ENCODE measurements around the gene HCAR1. TPM values are rescaled to one million over a fixed set of nuclear protein-coding genes. Genes with fewer than 3 reads are reported as not detected.
"Not testable (repeated sequence)": the region's sequence is repeated elsewhere in the genome, so short reads cannot be mapped to it uniquely, and the experiment has no call there.

The HCAR1 gene
- not detected for polyA plus RNA-seq

GRCh38 chr12:122730215-122731014 is at the start of gene HCAR1:
Gene HCAR1 (minus strand): TSS chr12:122730844. CDS start chr12:122730339, 505 bp downstream.
- Mint-ChIP-seq H3K27me3 (peaks cover 21% of the 10 kb centered on the region), H3K27ac (peak within 1 kb of the TSS in 1 of 3 donors; percentile 63), H3K4me3 (no peak within 1 kb of the TSS), H3K4me1 (peaks cover 24 to 34% (median 25%) of the 10 kb centered on the region in 3 donors), H3K36me3 (no peaks in the 10 kb centered on the region), H3K9me3 (peaks cover 0 to 1% (median 0%) of the 10 kb centered on the region in 3 donors)

GRCh38 chr12:122757568-122757967 is 26.9 kb upstream of the HCAR1 start:
- no peaks in the 10 kb centered on the region for H3K9me3 Mint-ChIP-seq
- peak overlapping the region in 2 of 3 donors; percentile 13 to 16 for H3K27ac Mint-ChIP-seq
- H3K27me3 Mint-ChIP-seq, result no peaks in the 10 kb centered on the region
- peaks cover 13 to 34% (median 32%) of the 10 kb centered on the region in 3 donors for H3K4me1 Mint-ChIP-seq
- peaks cover 5% of the 10 kb centered on the region for H3K36me3 Mint-ChIP-seq
- peak overlapping the region in 1 of 4 donors; percentile 55 for H3K4me3 Mint-ChIP-seq

DNA sequence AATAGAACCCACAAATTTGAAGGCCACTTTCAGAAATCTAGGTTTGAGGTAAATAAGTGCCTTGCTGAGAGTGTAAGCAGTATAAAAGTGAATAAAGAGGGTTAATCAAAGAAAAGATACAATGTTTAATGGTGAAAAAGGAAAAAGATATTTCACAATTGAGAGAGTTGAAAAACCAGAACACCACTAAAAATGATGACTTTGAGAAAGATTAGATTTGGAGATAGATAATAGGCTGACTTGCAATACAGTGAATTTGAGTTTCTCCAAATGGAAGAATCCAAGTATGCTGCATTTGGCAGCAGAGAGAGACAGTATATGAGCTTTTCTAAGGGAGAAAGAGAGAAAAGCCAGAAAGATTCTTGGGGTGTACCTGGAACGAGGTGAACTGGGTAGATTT is 24.1 kb upstream of the HCAR1 start:
- Mint-ChIP-seq H3K4me1 (peaks cover 28 to 49% (median 45%) of the 10 kb centered on the region in 3 donors), H3K27ac (no peak overlapping the region), H3K9me3 (no peaks in the 10 kb centered on the region), H3K4me3 (peak overlapping the region in 1 of 4 donors; percentile 41), H3K27me3 (peaks cover 2% of the 10 kb centered on the region), H3K36me3 (peaks cover 5% of the 10 kb centered on the region)

DNA sequence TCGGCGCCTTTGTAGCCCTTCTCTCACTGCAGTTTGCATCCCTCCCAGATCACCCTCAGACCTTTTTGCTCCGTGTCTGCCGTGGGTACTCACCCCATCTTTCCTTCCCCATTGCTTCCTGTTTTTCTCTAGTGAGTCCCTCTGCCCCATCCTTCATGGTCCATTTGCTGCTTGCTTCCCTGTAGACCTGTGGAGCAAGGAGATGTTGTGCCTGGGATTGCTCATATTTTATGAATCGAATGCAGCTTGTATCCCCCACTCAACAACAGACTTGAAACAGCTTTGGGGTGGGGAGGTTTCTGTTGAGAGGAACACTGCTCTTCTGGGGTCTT is 22.6 kb upstream of the HCAR1 start:
- Mint-ChIP-seq H3K4me1 (peaks cover 28 to 49% (median 45%) of the 10 kb centered on the region in 3 donors), H3K36me3 (peaks cover 5% of the 10 kb centered on the region), H3K27me3 (peaks cover 2% of the 10 kb centered on the region)

GRCh38 chr12:122752464-122753318 is 22.0 kb upstream of the HCAR1 start, which contains the start of gene DENR:
Gene DENR (plus strand): TSS chr12:122752824. CDS start chr12:122753702, 878 bp downstream.
- peak within 1 kb of the TSS; percentile 95 to 99 (median 96) for H3K4me3 Mint-ChIP-seq

More for the DNA sequence above, 22.6 kb upstream of the HCAR1 start:
- Mint-ChIP-seq H3K9me3 (no peaks in the 10 kb centered on the region), H3K4me3 (peak overlapping the region; percentile 95 to 99 (median 96)), H3K27ac (peak overlapping the region; percentile 82 to 98 (median 95))

DNA sequence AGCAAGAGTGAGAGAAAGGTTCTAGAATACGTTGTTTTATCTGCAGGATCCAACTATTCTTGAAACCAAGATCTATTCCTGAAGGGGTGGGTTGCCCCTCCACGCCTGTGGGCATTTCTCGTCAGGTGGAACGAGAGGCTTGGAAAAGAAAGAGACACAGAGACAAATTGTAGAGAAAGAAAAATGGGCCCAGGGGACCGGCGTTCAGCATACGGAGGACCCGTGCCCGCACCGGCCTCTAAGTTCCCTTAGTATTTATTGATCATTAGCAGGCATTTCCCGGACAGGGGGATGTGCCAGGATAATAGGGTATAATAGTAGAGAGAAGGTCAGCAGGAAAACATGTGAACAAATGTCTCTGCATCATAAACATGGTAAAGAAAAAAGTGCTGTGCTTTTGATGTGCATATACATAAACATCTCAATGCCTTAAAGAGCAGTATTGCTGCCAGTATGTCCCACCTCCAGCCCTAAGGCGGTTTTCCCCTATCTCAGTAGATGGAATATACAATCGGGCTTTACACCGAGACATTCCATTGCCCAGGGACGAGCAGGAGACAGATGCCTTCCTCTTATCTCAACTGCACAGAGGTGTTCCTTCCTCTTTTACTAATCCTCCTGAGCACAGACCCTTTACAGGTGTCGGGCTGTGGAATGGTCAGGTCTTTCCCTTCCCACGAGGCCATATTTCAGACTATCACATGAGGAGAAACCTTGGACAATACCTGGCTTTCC is 20.3 kb upstream of the HCAR1 start:
- H3K36me3 Mint-ChIP-seq, H3K9me3 Mint-ChIP-seq, H3K27me3 Mint-ChIP-seq: not testable (repeated sequence)
- Mint-ChIP-seq H3K27ac (peak overlapping the region; percentile 86 to 94 (median 94)), H3K4me3 (peak overlapping the region; percentile 95 to 99 (median 96)), H3K4me1 (peaks cover 20 to 36% (median 32%) of the 10 kb centered on the region in 3 donors)

More at GRCh38 chr12:122752464-122753318, 22.0 kb upstream of the HCAR1 start, which contains the start of gene DENR:
- Mint-ChIP-seq H3K27ac (peak within 1 kb of the TSS; percentile 94 to 98 (median 95)), H3K27me3 (peaks cover 2% of the 10 kb centered on the region), H3K4me1 (peaks cover 28 to 48% (median 45%) of the 10 kb centered on the region in 3 donors), H3K36me3 (peaks cover 4% of the 10 kb centered on the region), H3K9me3 (no peaks in the 10 kb centered on the region)

DNA sequence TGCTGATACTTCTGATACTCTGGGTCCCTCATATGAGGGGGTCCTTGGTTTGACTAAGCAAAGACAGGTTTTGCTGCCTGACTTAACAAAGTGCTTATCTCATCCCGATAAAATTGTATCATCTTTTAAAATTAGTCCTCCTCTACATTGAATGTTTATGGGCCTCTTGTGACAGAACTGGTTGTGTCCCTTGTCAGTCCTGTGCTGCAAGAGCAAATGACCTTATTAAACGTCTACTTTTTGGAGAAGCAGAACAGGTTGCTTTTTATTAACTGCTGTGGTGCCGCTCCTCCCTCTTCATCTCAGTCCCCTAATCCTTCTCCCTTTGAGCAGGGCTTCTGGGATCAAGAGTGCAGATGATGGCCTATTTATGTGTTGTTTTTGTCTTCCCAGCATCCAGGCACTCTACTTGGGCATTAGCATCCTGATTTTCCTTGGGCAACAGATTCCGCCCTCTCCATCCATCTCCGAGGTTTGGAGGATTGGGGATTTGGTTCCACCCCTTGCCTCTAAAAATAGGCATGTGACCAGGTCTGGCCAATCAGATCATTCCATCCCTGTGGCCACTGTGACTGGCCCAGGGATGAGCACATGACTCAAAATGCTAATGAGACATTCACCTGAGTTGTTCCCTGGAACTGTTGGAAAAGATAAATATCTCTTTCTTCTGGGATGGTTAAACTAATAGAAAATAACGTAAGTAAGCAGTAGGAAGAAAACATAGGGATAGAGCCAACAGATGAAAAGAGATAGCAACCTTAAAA is 19.1 kb upstream of the HCAR1 start:
- Mint-ChIP-seq H3K36me3 (peaks cover 1% of the 10 kb centered on the region), H3K27ac (peak overlapping the region in 2 of 3 donors; percentile 63 to 86), H3K9me3 (no peaks in the 10 kb centered on the region), H3K27me3 (peaks cover 2% of the 10 kb centered on the region), H3K4me3 (peak overlapping the region in 1 of 4 donors; percentile 45), H3K4me1 (peaks cover 18 to 29% (median 25%) of the 10 kb centered on the region in 3 donors)

DNA sequence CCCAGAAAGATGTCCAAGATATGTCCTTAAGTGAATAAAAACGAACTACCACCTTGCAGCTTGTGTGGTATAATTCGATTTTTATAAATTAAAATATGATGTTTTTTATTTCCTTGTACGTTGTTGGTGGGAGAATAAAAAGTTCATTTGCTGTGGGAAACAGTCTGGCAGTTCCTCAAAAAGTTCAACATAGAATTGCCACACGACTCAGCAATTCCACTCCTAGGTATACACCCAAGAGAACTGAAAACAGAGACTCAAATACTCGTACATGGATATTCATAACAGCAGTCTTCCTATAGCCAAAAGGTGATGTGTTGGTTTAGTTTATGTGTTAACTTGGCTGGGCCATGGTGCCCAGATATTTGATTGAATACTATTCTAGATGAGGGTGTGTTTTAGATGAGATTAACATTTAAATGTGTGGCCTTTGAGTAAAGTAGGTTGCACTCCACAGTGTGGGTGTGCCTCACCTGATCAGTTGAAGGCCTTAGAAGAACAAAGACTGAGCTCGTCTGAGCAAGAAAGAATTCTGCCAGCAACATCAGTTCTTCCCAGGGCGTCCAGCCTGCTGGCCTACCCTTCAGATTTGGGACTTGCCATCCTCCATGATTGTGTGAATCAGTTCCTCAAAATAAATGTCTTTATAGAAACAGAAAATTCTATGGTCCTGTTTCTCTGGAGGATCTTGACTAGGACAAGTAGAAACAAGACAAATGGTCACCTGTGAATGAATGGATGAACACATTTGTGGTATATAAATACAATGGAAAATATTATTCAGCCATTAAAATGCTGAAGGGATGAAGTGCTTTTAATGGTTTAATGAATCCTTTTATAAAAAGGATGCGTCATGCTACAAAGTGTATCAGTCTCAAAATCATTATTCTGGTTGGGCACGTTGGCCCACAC is 16.8 kb upstream of the HCAR1 start:
- H3K9me3 Mint-ChIP-seq, result no peaks in the 10 kb centered on the region
- peaks cover 2% of the 10 kb centered on the region for H3K27me3 Mint-ChIP-seq
- no peak overlapping the region for H3K4me3 Mint-ChIP-seq
- H3K4me1 Mint-ChIP-seq, result peaks cover 15% of the 10 kb centered on the region in 3 donors
- H3K36me3 Mint-ChIP-seq, result no peaks in the 10 kb centered on the region
- H3K27ac Mint-ChIP-seq, result no peak overlapping the region

GRCh38 chr12:122743895-122744525 is 13.4 kb upstream of the HCAR1 start:
- H3K27ac Mint-ChIP-seq, result no peak overlapping the region
- no peak overlapping the region for H3K4me3 Mint-ChIP-seq
- H3K36me3 Mint-ChIP-seq, result peaks cover 2% of the 10 kb centered on the region
- H3K27me3 Mint-ChIP-seq, result no peaks in the 10 kb centered on the region
- no peaks in the 10 kb centered on the region for H3K4me1 Mint-ChIP-seq
- H3K9me3 Mint-ChIP-seq, result no peaks in the 10 kb centered on the region

DNA sequence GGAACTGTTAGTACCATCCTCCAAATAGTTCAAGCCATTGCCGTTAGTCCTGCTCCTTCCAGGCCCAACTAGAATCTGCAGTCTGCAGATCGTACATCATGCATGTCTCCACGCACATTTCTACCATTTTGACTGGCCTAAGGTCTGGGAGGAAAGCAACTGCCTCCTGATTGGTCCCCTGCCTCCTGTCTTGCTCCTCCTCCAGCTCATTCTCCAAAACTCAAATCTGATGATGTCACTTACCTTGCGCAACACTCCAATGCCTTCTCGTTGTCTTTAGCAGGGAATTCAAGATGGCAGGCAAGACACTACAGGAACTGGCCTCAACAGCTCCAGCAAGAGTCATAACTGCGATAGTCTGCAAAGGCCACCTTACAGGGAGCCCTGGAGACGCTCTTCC is 9.7 kb upstream of the HCAR1 start:
- Mint-ChIP-seq H3K27me3 (no peaks in the 10 kb centered on the region), H3K4me1 (no peaks in the 10 kb centered on the region), H3K9me3 (no peaks in the 10 kb centered on the region), H3K27ac (no peak overlapping the region), H3K36me3 (peaks cover 2% of the 10 kb centered on the region), H3K4me3 (no peak overlapping the region)

GRCh38 chr12:122738571-122738970 is 7.9 kb upstream of the HCAR1 start:
- no peak overlapping the region for H3K27ac Mint-ChIP-seq
- H3K4me3 Mint-ChIP-seq, result no peak overlapping the region
- no peaks in the 10 kb centered on the region for H3K27me3 Mint-ChIP-seq
- no peaks in the 10 kb centered on the region for H3K9me3 Mint-ChIP-seq
- H3K4me1 Mint-ChIP-seq, result peaks cover 5 to 6% (median 6%) of the 10 kb centered on the region in 3 donors
- H3K36me3 Mint-ChIP-seq, result peaks cover 2% of the 10 kb centered on the region

- Mint-ChIP-seq H3K36me3 (no peaks in the 10 kb centered on the region), H3K9me3 (peaks cover 0 to 1% (median 0%) of the 10 kb centered on the region in 3 donors), H3K4me3 (peak overlapping the region in 1 of 4 donors; percentile 34), H3K27me3 (peaks cover 21% of the 10 kb centered on the region), H3K27ac (no peak overlapping the region), H3K4me1 (peaks cover 16 to 25% (median 19%) of the 10 kb centered on the region in 3 donors)
Measured at GRCh38 chr12:122732611-122733010, 2.0 kb upstream of the HCAR1 start.

- Mint-ChIP-seq H3K27me3 (peaks cover 21% of the 10 kb centered on the region), H3K9me3 (peaks cover 0 to 1% (median 0%) of the 10 kb centered on the region in 3 donors), H3K36me3 (no peaks in the 10 kb centered on the region), H3K27ac (no peak overlapping the region), H3K4me1 (peaks cover 16 to 25% (median 19%) of the 10 kb centered on the region in 3 donors), H3K4me3 (peak overlapping the region in 1 of 4 donors; percentile 5)
Measured at GRCh38 chr12:122732170-122732569, 1.5 kb upstream of the HCAR1 start.
